Muscle of arm (tissue), 12 donors: ENCODE results near the gene LRP8. TPM values are rescaled to one million over a fixed set of nuclear protein-coding genes. Genes with fewer than 3 reads are reported as not detected.
"Not testable (repeated sequence)": the region's sequence is repeated elsewhere in the genome, so short reads cannot be mapped to it uniquely, and the experiment has no call there.

Experiments
- DNase-seq: peaks from one replicate; pipeline ENCODE4 v3.0.0-alpha.2; 2013
- polyA plus RNA-seq, 12 donors: library from polyadenylated mRNA; unstranded; fragments of 120-200 nt; gene quantifications; one replicate each; pipeline ENCODE4 v1.2.1, GENCODE V29; 2013; ENCODE audit not compliant: insufficient read length in 12 of 12

LRP8 gene
- polyA plus RNA-seq, 12 donors = 3.0 to 14.6 (median 6.2) TPM; not detected in 1

- DNase-seq = no peak
Observed at GRCh38 chr1:53284224-53285020, 43.4 kb downstream of the LRP8 start.

- DNase-seq = not testable (repeated sequence)
Observed at GRCh38 chr1:53283156-53283555, 44.7 kb downstream of the LRP8 start.

GRCh38 chr1:53281133-53281532, 46.7 kb downstream of the LRP8 start:
- DNase-seq = no peak

- no peak for DNase-seq
Observed at GRCh38 chr1:53280496-53280895, 47.4 kb downstream of the LRP8 start.

GRCh38 chr1:53279296-53280200, 48.3 kb downstream of the LRP8 start:
- no peak for DNase-seq

GRCh38 chr1:53278298-53278725, 49.6 kb downstream of the LRP8 start:
- peak; percentile 39 for DNase-seq

- DNase-seq = no peak
Observed at GRCh38 chr1:53277326-53277725, 50.5 kb downstream of the LRP8 start.

GRCh38 chr1:53276902-53277281, 51.0 kb downstream of the LRP8 start:
- no peak for DNase-seq

- DNase-seq = no peak
Observed at GRCh38 chr1:53276153-53276901, 51.5 kb downstream of the LRP8 start.

GRCh38 chr1:53275566-53275965, 52.3 kb downstream of the LRP8 start:
- no peak for DNase-seq

GRCh38 chr1:53274541-53275185, 53.2 kb downstream of the LRP8 start:
- DNase-seq = no peak

- DNase-seq = no peak
Observed at GRCh38 chr1:53274026-53274425, 53.8 kb downstream of the LRP8 start.

- DNase-seq = no peak
Observed at GRCh38 chr1:53273526-53273925, 54.3 kb downstream of the LRP8 start.

GRCh38 chr1:53272349-53272748, 55.5 kb downstream of the LRP8 start:
- DNase-seq = no peak

GRCh38 chr1:53271446-53272090, 56.3 kb downstream of the LRP8 start:
- no peak for DNase-seq

- no peak for DNase-seq
Observed at GRCh38 chr1:53270873-53271272, 57.0 kb downstream of the LRP8 start.

GRCh38 chr1:53270107-53270506, 57.8 kb downstream of the LRP8 start:
- DNase-seq = no peak

- no peak for DNase-seq
Observed at GRCh38 chr1:53267761-53268160, 60.1 kb downstream of the LRP8 start.

- no peak for DNase-seq
Observed at GRCh38 chr1:53266038-53266437, 61.8 kb downstream of the LRP8 start.

- DNase-seq = no peak
Observed at GRCh38 chr1:53265581-53265980, 62.3 kb downstream of the LRP8 start.

- no peak for DNase-seq
Observed at GRCh38 chr1:53264048-53264447, 63.8 kb downstream of the LRP8 start.
